ENCODE data around the gene TP53INP2. TPM values are rescaled to one million over a fixed set of nuclear protein-coding genes. Genes with fewer than 3 reads are reported as not detected.

The TP53INP2 gene
- total and polyA plus RNA-seq, 2 donors: 0.33 to 5.7 TPM

DNA sequence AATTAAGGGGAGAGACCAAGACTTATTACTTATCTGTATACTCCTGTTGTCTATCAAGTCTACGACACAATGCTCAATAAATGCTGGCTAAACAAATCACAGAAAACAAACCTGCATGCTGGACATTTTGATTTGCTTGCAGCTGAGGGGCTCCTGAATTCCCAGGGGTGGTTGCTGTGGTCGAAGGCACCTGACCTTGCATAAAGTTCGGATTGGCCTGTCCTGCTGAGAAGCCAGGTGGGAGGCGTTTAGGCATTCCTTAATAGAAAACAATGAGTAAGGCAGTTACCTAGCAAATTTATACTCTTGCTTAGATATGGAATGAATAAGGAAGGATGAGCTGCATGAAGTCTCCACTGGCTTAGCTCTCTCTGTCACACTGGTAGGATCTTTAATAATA lies 50.5 kb downstream of the TP53INP2 start:
- H3K4me1 ChIP-seq (ENCODE audit: control insufficient read depth in 2 of 2, insufficient read depth in 2 of 2, low read length in 2 of 2): no peaks in the 10 kb centered on the region
- no peaks in the 10 kb centered on the region for H3K27me3 ChIP-seq (ENCODE audit: control insufficient read depth in 2 of 2, insufficient read depth in 1 of 2, low read length in 1 of 2)
- DNase-seq (ENCODE audit: low read depth in 6 of 9, low spot score in 9 of 9): no peak
- H3K36me3 ChIP-seq (ENCODE audit: control insufficient read depth in 2 of 2, insufficient read depth in 2 of 2, low read length in 1 of 2): peaks cover 53 to 71% of the 10 kb centered on the region in 2 donors
- 71% methylated on average over 4 of the region's 4 CpGs for WGBS
- no peaks in the 10 kb centered on the region for H3K9me3 ChIP-seq (ENCODE audit: control insufficient read depth in 2 of 2, insufficient read depth in 1 of 2, low read length in 1 of 2)
- no peak overlapping the region for H3K27ac ChIP-seq (ENCODE audit: low read depth in 1 of 2, low read length in 1 of 2)
- H3K4me3 ChIP-seq (ENCODE audit: low read length in 2 of 2): no peak overlapping the region

DNA sequence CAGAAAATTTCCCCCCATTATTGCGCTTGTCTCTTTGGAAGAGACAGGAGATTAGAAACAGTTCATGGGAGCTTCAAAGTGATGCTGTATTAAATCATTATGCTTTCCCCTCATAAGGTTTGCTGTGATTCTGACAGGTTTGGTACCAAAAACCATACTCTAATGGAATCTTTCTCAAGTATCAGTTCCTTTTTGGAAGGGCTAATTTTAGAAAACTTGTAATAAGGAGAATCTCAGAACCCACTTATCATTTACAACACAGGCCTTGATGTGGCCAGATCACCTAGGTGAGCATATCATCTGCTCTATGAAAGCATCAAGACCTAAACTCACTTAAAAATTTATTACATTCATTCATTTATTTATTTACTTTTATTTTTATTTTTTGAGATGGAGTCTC lies 51.2 kb downstream of the TP53INP2 start:
- Histone ChIP-seq H3K4me1 (ENCODE audit: control insufficient read depth in 2 of 2, insufficient read depth in 2 of 2, low read length in 2 of 2) (no peaks in the 10 kb centered on the region), H3K36me3 (ENCODE audit: control insufficient read depth in 2 of 2, insufficient read depth in 2 of 2, low read length in 1 of 2) (peaks cover 45 to 66% of the 10 kb centered on the region in 2 donors), H3K27ac (ENCODE audit: low read depth in 1 of 2, low read length in 1 of 2) (no peak overlapping the region), H3K4me3 (ENCODE audit: low read length in 2 of 2) (no peak overlapping the region), H3K27me3 (ENCODE audit: control insufficient read depth in 2 of 2, insufficient read depth in 1 of 2, low read length in 1 of 2) (no peaks in the 10 kb centered on the region), H3K9me3 (ENCODE audit: control insufficient read depth in 2 of 2, insufficient read depth in 1 of 2, low read length in 1 of 2) (no peaks in the 10 kb centered on the region)
- no peak for DNase-seq (ENCODE audit: low read depth in 6 of 9, low spot score in 9 of 9)
- 95% methylated on average over 1 of the region's 1 CpG for WGBS

DNA sequence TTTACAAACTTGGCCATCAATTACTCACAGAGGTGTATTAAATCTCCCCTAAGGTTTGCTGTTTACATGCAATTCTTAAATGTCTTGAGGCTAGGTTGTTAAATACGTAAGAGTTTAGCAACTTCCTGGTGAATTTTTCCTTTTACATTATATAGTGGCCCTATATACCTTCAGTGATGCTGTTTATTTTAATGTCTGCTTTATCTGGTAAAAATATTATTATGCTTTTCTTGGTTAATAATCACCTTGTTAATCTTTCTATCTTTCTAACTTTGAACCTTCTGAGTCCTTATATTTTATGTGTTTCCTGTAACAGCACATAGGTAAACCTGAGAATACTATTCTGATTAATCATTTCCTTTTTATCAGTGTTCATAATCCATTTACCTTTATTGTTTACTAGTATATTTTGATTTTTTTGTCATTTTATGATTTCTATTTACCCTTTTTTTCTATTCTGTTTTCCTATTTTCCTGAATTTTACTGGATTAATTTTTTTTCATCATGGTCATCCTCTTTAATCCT lies 57.9 kb downstream of the TP53INP2 start:
- peaks cover 37 to 64% of the 10 kb centered on the region in 2 donors for H3K36me3 ChIP-seq (ENCODE audit: control insufficient read depth in 2 of 2, insufficient read depth in 2 of 2, low read length in 1 of 2)
- DNase-seq (ENCODE audit: low read depth in 6 of 9, low spot score in 9 of 9): no peak
- H3K4me1 ChIP-seq (ENCODE audit: control insufficient read depth in 2 of 2, insufficient read depth in 2 of 2, low read length in 2 of 2): no peaks in the 10 kb centered on the region
- no peak overlapping the region for H3K27ac ChIP-seq (ENCODE audit: low read depth in 1 of 2, low read length in 1 of 2)
- WGBS: 0% methylated on average over 1 of the region's 1 CpG
- no peaks in the 10 kb centered on the region for H3K9me3 ChIP-seq (ENCODE audit: control insufficient read depth in 2 of 2, insufficient read depth in 1 of 2, low read length in 1 of 2)
- H3K27me3 ChIP-seq (ENCODE audit: control insufficient read depth in 2 of 2, insufficient read depth in 1 of 2, low read length in 1 of 2): no peaks in the 10 kb centered on the region
- H3K4me3 ChIP-seq (ENCODE audit: low read length in 2 of 2): no peak overlapping the region

Other genes starting within 250 kb of the TP53INP2 start
- 70.9 TPM for gene DYNLRB1, start 187.9 kb upstream of the TP53INP2 start, total RNA-seq
- 226 TPM for gene DYNLRB1, start 187.9 kb upstream of the TP53INP2 start, polyA plus RNA-seq
- 6.8 TPM for gene MAP1LC3A, start 145.6 kb upstream of the TP53INP2 start, total RNA-seq
- 37.5 TPM for gene MAP1LC3A, start 145.6 kb upstream of the TP53INP2 start, polyA plus RNA-seq
- 10.0 TPM for gene PIGU, start 27.3 kb upstream of the TP53INP2 start, total RNA-seq
- 15.5 TPM for gene PIGU, start 27.3 kb upstream of the TP53INP2 start, polyA plus RNA-seq
- gene NCOA6, start 121.3 kb downstream of the TP53INP2 start, total RNA-seq: 9.1 TPM
- gene NCOA6, start 121.3 kb downstream of the TP53INP2 start, polyA plus RNA-seq: 35.6 TPM
- gene GGT7, start 168.5 kb downstream of the TP53INP2 start, total RNA-seq: 3.9 TPM
- gene GGT7, start 168.5 kb downstream of the TP53INP2 start, polyA plus RNA-seq: 19.4 TPM
- 11.3 TPM for gene ACSS2, start 172.3 kb downstream of the TP53INP2 start, total RNA-seq
- gene ACSS2, start 172.3 kb downstream of the TP53INP2 start, polyA plus RNA-seq: 26.1 TPM